SK-N-MC (cell line): Measurements from ENCODE around the gene ALG12.

Experiments used
- DNase-seq: peaks from one replicate; pipeline ENCODE4 v3.0.0-alpha.2; 2011; ENCODE audit warnings: low read depth, low spot score
- H3K27ac ChIP-seq: fragments of 200-600 bp; sonication (generic); 2 replicates; pipeline ENCODE4 v1.5.1; 2016; ENCODE audit warnings: mixed run types
- H3K36me3 ChIP-seq: fragments of 200-600 bp; sonication (generic); 2 replicates; pipeline ENCODE4 v1.6.1; 2017; ENCODE audit warnings: antibody characterized with exemption, low read length, mixed read lengths; ENCODE audit not compliant: insufficient read depth
- H3K4me3 ChIP-seq: fragments of 200-600 bp; sonication (generic); 2 replicates; pipeline ENCODE4 v1.5.1; 2016
- H3K9ac ChIP-seq: fragments of 200-600 bp; sonication (generic); 2 replicates; pipeline ENCODE4 v1.8.0; 2017; ENCODE audit warnings: mixed run types, mixed read lengths; ENCODE audit not compliant: insufficient read length
- H3K9me3 ChIP-seq: fragments of 200-600 bp; sonication (generic); 2 replicates; pipeline ENCODE4 v1.6.1; 2017; ENCODE audit warnings: low read depth, mild to moderate bottlenecking, antibody characterized with exemption, low read length, moderate library complexity, mixed read lengths
- EZH2 ChIP-seq: fragments of 200-600 bp; sonication (generic); IDR thresholded peaks from one replicate; pipeline ENCODE4 v1.6.1; 2017; ENCODE audit warnings: antibody characterized with exemption
- FOXP2 ChIP-seq: optimal IDR thresholded peaks from 2 replicates; pipeline ENCODE3; 2011; ENCODE audit warnings: mild to moderate bottlenecking, moderate library complexity; ENCODE audit not compliant: insufficient read depth; ENCODE audit errors: extremely low read length, control extremely low read depth
- POLR2AphosphoS5 ChIP-seq: IDR thresholded peaks from 2 replicates; pipeline ENCODE4 v1.6.1; 2012; ENCODE audit warnings: mild to moderate bottlenecking, low read depth, low read length, borderline replicate concordance

ALG12 gene

DNA sequence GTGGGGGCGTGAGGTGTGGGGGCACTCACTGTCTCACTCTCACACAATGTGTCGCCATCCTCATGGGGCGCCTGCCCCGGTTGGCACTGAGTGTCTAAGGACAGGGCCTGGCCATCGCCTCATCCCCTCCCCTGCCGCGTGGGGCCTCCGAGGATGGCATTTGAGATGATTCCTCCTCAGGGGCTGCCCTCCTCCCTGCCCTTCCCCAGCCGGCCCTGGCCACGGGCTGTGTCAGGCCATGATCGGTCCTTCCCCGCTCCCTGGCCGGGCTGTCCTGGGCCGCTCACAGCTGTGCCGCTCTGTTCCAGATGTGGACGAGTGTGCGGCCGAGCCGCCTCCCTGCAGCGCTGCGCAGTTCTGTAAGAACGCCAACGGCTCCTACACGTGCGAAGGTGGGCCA, 4.7 kb upstream of the ALG12 start:
- H3K4me3 ChIP-seq = peak overlapping the region; percentile 68
- H3K9ac ChIP-seq = peak overlapping the region; percentile 72
- no peak for DNase-seq
- no peak for TF ChIP-seq EZH2
- no peak for TF ChIP-seq FOXP2
- TF ChIP-seq POLR2AphosphoS5 = no peak
- H3K36me3 ChIP-seq = no peaks in the 10 kb centered on the region; the same call in 1 of the 2 replicates
- no peaks in the 10 kb centered on the region for H3K9me3 ChIP-seq
- H3K27ac ChIP-seq = peak overlapping the region; percentile 92

- H3K27ac ChIP-seq = peak overlapping the region; percentile 60
- TF ChIP-seq FOXP2 = no peak
- TF ChIP-seq POLR2AphosphoS5 = no peak
- TF ChIP-seq EZH2 = no peak
- no peaks in the 10 kb centered on the region; the same call in 1 of the 2 replicates for H3K36me3 ChIP-seq
- H3K9ac ChIP-seq = no peak overlapping the region
- no peak overlapping the region for H3K4me3 ChIP-seq
- DNase-seq = no peak
- no peaks in the 10 kb centered on the region for H3K9me3 ChIP-seq
Measured at GRCh38 chr22:49922484-49922883, 4.2 kb upstream of the ALG12 start.

DNA sequence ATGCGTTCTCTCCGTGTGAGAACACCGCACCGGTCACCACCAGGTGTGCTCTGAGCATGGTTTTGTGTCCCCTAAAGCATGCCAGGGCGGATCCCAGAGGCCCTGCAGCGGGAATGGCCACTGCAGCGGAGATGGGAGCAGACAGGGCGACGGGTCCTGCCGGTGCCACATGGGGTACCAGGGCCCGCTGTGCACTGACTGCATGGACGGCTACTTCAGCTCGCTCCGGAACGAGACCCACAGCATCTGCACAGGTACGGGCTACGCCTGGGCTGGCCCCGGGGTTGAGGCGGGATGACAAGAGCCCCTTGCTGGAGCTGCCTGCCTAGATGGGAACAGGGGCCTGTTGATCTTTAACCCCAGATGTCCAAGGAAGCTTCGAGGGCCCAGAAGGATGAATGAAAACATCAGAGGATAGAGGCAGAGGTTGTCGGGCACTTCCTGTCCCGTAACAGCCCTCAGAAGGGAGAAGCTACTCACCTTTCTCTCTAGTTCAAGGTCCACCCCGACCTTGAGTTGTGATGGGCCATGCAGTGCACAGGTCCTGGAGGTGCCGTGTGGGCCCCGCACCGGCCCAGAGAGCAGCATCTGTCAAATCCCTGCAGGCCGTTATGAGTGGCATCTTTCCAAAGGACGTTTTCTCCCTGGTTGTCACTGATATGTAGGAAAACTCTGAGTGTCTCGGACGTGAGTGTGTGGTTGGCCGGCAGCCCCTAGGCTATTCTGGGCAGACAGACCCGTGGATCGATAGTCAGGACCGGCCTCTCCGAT, 3.5 kb upstream of the ALG12 start:
- no peak for DNase-seq
- 0 out of 2 replicates have a peak overlapping the region, but pooled peaks have one; percentile 60 for H3K27ac ChIP-seq

DNA sequence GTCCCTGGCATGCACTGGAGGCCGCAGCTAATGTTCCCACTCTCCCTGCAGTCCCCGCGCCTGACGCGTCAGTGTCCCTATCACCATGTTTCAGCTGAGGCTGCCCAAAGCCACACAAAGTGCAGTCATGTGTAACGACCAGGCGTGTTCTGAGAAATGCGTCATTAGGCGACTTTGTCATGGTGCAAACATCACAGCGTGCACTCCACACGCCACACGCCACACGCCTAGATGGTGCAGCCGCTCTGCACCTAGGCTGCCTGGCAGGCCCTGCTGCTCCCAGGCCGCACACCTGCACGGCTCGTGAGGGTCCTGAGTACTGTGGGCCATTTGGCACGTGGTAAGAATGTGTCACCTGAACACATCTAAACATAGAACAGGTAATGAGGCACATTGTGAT, 2.6 kb upstream of the ALG12 start:
- Histone ChIP-seq H3K9ac (no peak overlapping the region), H3K4me3 (no peak overlapping the region), H3K9me3 (no peaks in the 10 kb centered on the region), H3K27ac (no peak overlapping the region), H3K36me3 (no peaks in the 10 kb centered on the region; the same call in 1 of the 2 replicates)
- TF ChIP-seq POLR2AphosphoS5 (no peak), FOXP2 (no peak), EZH2 (no peak)
- DNase-seq = no peak

More for the DNA sequence above, 3.5 kb upstream of the ALG12 start:
- H3K4me3 ChIP-seq = no peak overlapping the region
- H3K36me3 ChIP-seq = no peaks in the 10 kb centered on the region; the same call in 1 of the 2 replicates
- TF ChIP-seq POLR2AphosphoS5 (no peak), EZH2 (no peak), FOXP2 (no peak)
- no peaks in the 10 kb centered on the region for H3K9me3 ChIP-seq
- H3K9ac ChIP-seq = no peak overlapping the region

DNA sequence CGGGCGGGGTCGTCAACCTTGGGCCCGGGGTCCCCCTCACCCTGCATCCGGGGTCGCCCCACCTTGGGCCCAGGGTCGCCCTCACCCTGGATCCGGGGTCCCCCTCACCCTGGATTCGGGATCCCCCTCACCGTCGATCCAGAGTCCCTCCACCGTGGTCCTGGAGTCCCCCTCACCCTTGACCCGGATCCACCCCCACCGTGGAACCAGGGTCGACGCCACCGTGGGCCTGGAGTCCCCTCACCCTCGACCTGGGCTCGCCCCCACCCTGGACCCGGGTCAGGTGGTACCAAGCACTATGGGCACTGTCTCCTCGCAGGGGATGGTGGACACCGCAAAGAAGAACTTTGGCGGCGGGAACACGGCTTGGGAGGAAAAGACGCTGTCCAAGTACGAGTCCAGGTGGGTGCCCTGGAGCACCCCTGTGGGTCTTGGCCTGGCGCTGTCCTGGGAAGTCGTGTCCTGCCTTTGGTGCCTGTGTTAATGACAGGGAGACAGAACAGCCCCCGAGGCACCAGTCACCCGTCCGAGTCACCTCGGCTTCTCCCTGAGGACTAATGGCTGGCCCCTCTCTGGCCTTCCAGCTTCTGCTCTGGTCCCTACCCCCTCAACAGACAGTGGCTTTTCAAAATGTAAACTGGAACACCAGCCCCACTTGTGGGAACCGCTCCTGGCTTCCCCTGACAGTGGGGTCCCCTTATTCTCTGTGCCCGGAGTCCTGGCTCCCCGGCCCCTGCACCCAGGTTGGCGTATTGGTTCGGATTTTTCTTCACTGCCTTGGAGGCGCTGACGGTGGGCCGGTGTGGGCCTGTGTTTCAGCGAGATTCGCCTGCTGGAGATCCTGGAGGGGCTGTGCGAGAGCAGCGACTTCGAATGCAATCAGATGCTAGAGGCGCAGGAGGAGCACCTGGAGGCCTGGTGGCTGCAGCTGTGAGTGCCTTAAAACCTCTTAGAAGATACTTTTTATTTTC, 958 bp upstream of the ALG12 start:
- TF ChIP-seq EZH2 = no peak
- no peak for TF ChIP-seq FOXP2
- TF ChIP-seq POLR2AphosphoS5 = no peak
- H3K9me3 ChIP-seq = no peaks in the 10 kb centered on the region
- peak overlapping the region; percentile 98 for H3K4me3 ChIP-seq
- no peaks in the 10 kb centered on the region; the same call in 1 of the 2 replicates for H3K36me3 ChIP-seq
- peak overlapping the region; percentile 75 for H3K9ac ChIP-seq
- H3K27ac ChIP-seq = no peak overlapping the region
- no peak for DNase-seq

GRCh38 chr22:49916831-49917230, 1.4 kb downstream of the ALG12 start:
- TF ChIP-seq POLR2AphosphoS5 (no peak), EZH2 (no peak), FOXP2 (no peak)
- Histone ChIP-seq H3K9me3 (no peaks in the 10 kb centered on the region), H3K27ac (no peak overlapping the region), H3K36me3 (peaks cover 16% of the 10 kb centered on the region; the same call in 1 of the 2 replicates), H3K4me3 (peak overlapping the region; percentile 98; the same call in 1 of the 2 replicates), H3K9ac (no peak overlapping the region)
- no peak for DNase-seq

- TF ChIP-seq POLR2AphosphoS5 = no peak
- TF ChIP-seq FOXP2 = no peak
- TF ChIP-seq EZH2 = no peak
- Histone ChIP-seq H3K27ac (no peak overlapping the region), H3K36me3 (peaks cover 16% of the 10 kb centered on the region; the same call in 1 of the 2 replicates), H3K9ac (no peak overlapping the region), H3K4me3 (no peak overlapping the region), H3K9me3 (no peaks in the 10 kb centered on the region)
- DNase-seq = no peak
Measured at GRCh38 chr22:49915610-49916009, 2.6 kb downstream of the ALG12 start.

DNA sequence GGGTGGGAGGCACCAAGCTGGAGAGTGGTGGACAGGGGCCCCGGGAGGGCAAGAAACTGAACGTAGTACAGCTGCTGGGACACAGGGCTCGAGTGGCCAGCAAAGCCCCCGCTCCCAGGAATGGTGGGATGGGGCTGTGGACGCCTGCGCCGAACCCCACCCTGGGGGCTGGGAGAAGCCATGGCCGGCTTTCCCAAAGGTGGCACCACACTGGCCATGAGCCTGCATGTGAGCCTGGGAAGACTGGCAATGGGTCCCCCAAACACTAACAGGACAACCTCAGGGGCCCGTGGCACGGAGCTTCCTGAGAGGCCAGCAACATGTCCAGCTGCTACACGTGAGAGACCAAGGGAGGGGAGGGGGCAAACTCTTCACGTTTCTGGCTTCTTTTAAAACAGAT, 4.0 kb downstream of the ALG12 start:
- Histone ChIP-seq H3K9ac (no peak overlapping the region), H3K27ac (no peak overlapping the region), H3K9me3 (no peaks in the 10 kb centered on the region), H3K36me3 (peaks cover 16% of the 10 kb centered on the region; the same call in 1 of the 2 replicates), H3K4me3 (no peak overlapping the region)
- no peak for DNase-seq
- no peak for TF ChIP-seq POLR2AphosphoS5
- TF ChIP-seq FOXP2 = no peak
- TF ChIP-seq EZH2 = no peak
